Adrenal gland (tissue), 5 donors: ENCODE measurements around the gene FAM219A.

Source experiments
- CTCF ChIP-seq, 6 experiments: fragments of 450-650 bp in 4 of 6; fragments of 200-600 bp in 2 of 6; sonication (generic) in 1 of 6; IDR thresholded peaks; 1 replicate in 5 of 6; 2 replicates in 1 of 6; pipeline versions ENCODE4 v1.5.1 to v1.8.0; 2016 to 2021; ENCODE audit warnings: antibody characterized with exemption in 6 of 6, mild to moderate bottlenecking in 2 of 6, moderate library complexity in 1 of 6
- POLR2A ChIP-seq, 2 donors: fragments of 450-650 bp; IDR thresholded peaks; one replicate each; pipeline ENCODE4 v1.6.1; 2017; ENCODE audit warnings: antibody characterized with exemption in 2 of 2, mild to moderate bottlenecking in 2 of 2, moderate library complexity in 1 of 2
- donor health status: DM: no; HTN: no; CAD: no.

- TF ChIP-seq CTCF (IDR thresholded peaks at IDR 0.05) = no peak
- TF ChIP-seq POLR2A (IDR thresholded peaks at IDR 0.05) = peak; percentile 36 to 87
Observed at GRCh38 chr9:34376596-34377403, 81.6 kb downstream of the FAM219A start, which contains the start of gene MYORG.
